HG02763 (cell line): ENCODE results near the gene SDSL.

Experiments
- ATAC-seq: cut with Tn5 transposase; IDR thresholded peaks from one replicate; pipeline ENCODE4 v1.9.1; 2021; ENCODE audit warnings: mild to moderate bottlenecking, moderate library complexity; ENCODE audit not compliant: unreplicated experiment

Gene SDSL, protein sequence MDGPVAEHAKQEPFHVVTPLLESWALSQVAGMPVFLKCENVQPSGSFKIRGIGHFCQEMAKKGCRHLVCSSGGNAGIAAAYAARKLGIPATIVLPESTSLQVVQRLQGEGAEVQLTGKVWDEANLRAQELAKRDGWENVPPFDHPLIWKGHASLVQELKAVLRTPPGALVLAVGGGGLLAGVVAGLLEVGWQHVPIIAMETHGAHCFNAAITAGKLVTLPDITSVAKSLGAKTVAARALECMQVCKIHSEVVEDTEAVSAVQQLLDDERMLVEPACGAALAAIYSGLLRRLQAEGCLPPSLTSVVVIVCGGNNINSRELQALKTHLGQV

GRCh38 chr12:113422030-113422885 lies at the start of gene SDSL:
TSS of gene SDSL (plus strand) at chr12:113422380. CDS start at chr12:113427983, 5,603 bp downstream.
- ATAC-seq, result peak; percentile 85

GRCh38 chr12:113373440-113373839 lies 48.7 kb upstream of the SDSL start:
- ATAC-seq, result no peak

- ATAC-seq, result no peak
Measured at GRCh38 chr12:113373969-113374368, 48.2 kb upstream of the SDSL start.

DNA sequence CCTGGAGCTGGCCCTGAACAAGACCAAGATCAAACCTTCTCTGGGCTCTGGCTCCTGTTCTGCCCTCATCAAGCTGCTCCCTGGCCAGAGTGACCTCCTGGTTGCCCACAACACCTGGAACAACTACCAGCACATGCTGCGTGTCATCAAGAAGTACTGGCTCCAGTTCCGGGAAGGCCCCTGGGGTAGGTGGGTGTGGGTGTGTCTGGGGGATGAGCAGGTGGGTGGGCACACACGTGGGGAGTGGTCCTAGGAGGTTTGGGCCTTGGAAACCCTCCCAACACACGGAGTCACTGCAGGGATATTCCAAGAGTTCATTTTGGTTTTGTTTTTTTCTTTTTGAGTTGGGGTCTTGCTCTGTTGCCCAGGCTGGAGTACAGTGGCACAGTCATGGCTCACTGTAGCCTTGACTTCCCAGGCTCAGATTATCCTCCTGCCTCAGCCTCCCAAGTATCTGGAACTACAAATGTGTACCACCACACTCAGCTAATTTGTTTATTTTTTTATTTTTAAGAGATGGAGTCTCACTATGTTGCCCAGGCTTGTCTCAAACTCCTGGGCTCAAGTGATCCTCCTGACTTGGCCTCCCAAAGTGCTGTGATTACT lies 47.3 kb upstream of the SDSL start:
- ATAC-seq, result no peak

DNA sequence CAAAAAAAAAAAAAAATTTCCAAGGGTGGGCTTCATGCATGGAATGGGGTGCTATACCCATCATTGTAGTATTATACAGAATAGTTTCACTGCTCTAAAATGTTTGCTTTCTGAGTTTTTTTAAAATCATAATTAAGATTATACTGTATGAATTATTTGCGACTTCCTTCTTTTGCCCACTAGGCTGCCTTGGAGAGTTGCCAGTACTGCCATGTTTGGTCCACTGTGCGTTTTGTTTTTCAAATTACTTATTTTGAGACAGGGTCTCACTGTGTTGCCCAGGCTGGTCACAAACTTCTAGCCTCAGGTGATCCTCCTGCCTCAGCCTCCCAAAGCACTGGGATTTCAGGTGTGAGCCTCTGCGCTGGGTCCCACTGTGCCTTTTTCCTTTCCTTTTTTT lies 43.9 kb upstream of the SDSL start:
- ATAC-seq, result no peak

- ATAC-seq, result no peak
Measured at GRCh38 chr12:113381220-113381619, 41.0 kb upstream of the SDSL start.

DNA sequence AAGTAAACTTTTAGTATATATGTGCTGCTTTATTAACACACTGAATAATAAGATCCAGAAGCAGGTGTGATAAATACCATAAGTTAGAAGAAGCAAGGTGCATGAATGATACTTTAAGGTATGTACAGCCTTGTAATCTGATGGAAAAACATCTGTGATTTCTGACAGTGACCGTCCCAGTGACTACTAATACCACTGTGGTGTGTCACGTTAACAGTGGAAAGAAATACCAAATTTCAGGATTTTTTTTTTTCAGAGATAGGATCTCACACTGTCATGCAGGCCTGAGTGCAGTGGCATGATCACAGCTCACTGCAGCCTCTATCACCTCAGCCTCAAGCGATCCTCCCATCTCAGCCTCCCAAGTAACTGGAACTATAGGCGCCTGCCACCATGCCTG lies 40.0 kb upstream of the SDSL start:
- ATAC-seq, result no peak

GRCh38 chr12:113384778-113385177 lies 37.4 kb upstream of the SDSL start:
- no peak for ATAC-seq

DNA sequence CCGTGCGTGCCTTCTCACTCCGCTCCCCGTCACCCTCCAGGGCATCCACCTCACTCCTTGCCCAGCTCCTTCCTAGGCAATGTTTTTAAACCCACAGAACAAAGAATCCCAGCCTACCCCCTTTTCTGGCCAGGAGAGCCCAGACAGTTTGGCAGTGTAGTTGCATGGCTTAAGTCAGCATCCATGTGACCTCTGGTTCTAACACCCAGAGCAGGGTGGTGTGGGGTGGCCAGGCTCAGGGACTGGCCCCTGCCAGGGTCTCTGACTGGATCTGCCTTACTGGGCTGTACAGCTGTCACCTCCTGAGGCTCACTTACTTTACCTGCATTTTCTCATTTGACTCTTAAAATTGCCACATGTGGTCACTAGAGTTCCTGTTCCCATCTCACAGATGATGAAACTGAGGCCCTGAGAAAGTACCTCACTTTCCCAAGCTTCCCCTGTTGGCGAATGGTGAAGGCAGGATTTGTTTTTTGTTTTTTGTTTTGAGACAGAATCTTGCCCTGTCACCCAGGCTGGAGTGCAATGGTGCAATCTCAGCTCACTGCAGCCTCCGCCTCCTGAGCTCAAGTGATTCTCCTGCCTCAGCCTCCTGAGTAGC lies 36.8 kb upstream of the SDSL start:
- ATAC-seq, result no peak

- ATAC-seq, result no peak
Measured at GRCh38 chr12:113386866-113387566, 35.2 kb upstream of the SDSL start.

GRCh38 chr12:113387631-113388030 lies 34.5 kb upstream of the SDSL start:
- no peak for ATAC-seq

DNA sequence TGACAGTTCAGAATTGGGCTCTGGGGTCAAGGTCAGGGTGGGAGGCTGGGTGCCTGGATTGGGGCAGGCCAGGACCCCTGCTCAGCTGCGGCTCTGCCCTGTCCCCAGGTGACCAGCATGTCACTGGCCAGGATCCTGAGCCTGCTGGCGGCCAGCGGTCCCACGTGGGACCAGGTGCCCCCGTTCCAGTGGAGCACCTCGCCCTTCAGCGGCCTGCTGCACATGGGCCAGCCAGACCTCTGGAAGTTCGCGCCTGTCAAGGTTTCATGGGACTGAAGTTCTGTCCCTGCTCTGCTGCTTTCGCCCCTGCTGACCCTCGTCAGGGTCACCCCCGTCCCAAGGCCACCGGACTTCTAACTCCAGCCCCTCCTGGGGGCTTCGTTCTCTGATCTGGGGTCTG lies 33.8 kb upstream of the SDSL start:
- ATAC-seq, result no peak

DNA sequence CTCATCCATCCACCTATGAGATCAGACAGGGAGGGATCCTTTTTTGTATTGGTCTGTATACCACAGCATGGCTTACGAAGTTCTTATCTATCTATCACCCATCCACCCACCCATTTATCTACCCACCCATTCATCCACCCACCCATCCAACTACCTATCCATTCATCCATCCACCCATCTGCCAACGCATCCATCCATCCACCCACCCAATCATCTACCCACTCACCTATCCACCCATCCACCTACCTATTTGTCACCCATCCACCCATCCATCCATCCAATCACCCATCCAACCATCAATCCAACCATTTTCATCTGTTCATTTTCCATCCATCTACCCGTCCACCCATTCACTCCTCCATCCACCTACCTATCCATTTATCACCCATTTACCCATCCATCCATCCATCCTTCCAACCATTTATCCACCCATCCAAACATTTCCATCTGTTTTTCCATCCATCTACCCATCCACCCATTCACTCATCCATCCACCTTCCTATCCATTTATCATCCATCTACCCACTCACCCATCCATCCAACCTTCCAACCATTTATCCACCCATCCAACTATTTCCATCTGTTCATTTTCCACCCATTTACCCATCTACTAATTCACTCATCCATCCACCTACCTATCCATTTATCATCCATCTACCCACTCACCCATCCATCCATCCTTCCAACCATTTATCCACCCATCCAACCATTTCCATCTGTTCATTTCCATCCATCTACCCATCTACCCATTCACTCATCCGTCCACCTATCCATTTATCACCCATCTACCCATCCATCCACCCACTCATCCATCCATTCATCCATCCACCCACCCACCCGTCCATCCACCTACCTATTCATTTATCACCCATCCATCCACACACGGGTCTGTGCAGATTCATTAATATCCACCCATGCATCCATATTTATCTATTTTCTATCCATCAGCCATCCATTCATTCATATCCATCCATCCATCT lies 31.8 kb upstream of the SDSL start:
- ATAC-seq, result no peak

GRCh38 chr12:113391145-113391544 lies 31.0 kb upstream of the SDSL start:
- ATAC-seq, result no peak

DNA sequence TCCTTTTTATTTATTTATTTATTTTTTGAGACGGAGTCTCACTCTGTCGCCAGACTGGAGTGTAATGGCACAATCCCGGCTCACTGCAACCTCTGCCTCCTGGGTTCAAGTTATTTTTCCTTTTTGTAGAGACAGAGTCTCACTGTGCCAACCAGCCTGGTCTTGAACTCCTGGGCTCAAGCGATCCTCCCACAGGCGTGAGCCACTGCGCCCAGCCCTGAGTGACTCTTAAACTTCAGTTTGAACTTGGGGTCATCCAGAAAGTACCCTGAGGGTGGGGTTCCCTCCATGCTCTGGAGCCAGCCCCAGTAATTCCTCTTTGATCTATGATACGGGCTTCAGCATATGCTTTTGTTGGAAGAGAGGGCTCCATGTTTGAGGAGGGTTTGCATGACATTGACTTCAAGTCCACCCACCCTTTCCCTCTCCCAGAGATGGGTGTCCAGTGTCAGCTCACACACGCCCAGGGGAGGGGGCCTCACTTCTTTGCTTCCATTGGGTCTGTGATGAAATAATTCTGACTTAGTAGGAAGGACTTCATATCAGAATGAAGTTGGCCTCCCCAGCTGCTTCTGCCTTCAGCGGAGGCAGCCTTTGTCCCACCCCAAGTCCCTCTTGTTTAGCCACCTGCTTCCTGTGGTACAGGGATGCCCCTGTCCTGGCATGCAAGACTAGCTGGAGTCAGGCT lies 30.4 kb upstream of the SDSL start:
- ATAC-seq, result no peak

GRCh38 chr12:113392520-113392919 lies 29.7 kb upstream of the SDSL start:
- no peak for ATAC-seq

- no peak for ATAC-seq
Measured at GRCh38 chr12:113392988-113393579, 29.1 kb upstream of the SDSL start.

- no peak for ATAC-seq
Measured at GRCh38 chr12:113393749-113394148, 28.4 kb upstream of the SDSL start.

GRCh38 chr12:113395119-113395518 lies 27.1 kb upstream of the SDSL start:
- ATAC-seq, result no peak
